Anterior cingulate cortex (tissue), 58 donors: Measurements from ENCODE around the gene CCDC167.

Source experiments
- DNase-seq, 58 donors: peaks; one replicate each; lab custom pipeline; 2025; lab: John Stamatoyannopoulos, UW

CCDC167 gene

DNA sequence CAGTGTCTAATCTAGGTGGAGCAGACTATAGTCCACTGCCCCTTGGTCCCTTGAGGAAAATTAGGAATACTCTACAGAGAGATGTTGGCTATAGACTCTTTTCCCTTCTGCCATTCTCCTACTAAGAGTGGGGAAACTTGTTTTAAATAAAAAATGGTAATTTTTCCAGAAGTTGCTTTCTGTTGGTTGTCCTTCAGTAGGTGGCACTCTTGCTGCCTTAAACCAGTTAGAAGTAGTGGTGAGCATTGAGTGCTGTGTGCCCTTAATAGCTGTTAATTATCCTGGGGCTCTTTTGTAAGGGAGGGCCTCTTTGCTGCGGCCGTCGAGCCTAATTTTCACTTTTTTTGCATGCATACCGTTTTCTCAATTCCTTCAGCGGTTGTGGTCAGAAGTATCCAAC, 63.9 kb downstream of the CCDC167 start:
- no peak for DNase-seq

GRCh38 chr6:37435373-37435772, 64.3 kb downstream of the CCDC167 start:
- no peak for DNase-seq

DNA sequence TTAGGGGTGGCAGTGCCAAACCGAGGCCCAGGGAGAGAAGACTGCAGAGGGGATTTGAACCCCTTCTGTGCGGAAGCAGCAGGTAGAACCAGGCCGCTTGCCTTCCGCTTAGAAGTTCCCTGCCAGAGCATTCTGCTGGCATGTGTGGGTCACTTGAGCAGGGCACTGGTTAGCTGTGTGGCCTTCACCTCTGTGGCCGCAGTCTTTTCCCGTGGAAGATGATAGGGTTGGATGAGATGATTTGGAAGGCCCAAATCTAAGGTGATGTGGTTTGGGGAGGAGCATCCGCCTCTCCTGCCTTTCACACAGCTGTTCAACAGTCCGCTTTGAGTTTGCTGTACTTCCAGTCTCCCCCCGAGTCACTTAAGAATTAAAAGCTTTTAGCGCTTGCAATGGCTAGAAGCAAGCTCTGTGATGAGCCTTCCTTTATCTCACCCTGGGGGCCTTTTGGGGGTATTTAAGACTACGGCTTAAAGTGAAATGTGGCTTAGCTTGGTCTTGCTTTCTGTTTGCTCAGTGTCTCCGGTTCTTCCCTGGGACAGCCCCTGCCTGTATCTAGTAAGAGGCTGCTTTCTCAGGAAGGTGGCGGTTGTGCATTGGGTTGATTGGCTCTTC, 65.9 kb downstream of the CCDC167 start:
- DNase-seq = peak in 18 of 58 donors; percentile 21 to 67 (median 44)
